SK-N-SH treated with all-trans-retinoic acid at 6 μM for 48 hours (cell line): Measurements from ENCODE around the gene CABP4.

Experiments
- ATAC-seq: fragments of 200-7000 bp; cut with Tn5 transposase; 3 replicates; pipeline ENCODE4 v1.9.1; 2020; ENCODE audit warnings: mild to moderate bottlenecking, moderate library complexity
- ARNTL ChIP-seq: fragments of 450-650 bp; formaldehyde crosslinking; IDR thresholded peaks from 2 replicates; pipeline ENCODE4 v1.5.0; 2020; ENCODE audit warnings: low read depth, mild to moderate bottlenecking, moderate library complexity, borderline replicate concordance
- BACH2 ChIP-seq: fragments of 250-450 bp; sonication (Bioruptor Pico); IDR thresholded peaks from 2 replicates; pipeline ENCODE4 v1.9.0; 2021; ENCODE audit warnings: mild to moderate bottlenecking, borderline replicate concordance
- CREB5 ChIP-seq: fragments of 250-450 bp; sonication (Bioruptor Pico); IDR thresholded peaks from 2 replicates; pipeline ENCODE4 v1.5.1; 2020; ENCODE audit warnings: low read depth, mild to moderate bottlenecking, moderate library complexity
- CSRNP3 ChIP-seq: fragments of 250-450 bp; sonication (Bioruptor Pico); IDR thresholded peaks from 2 replicates; pipeline ENCODE4 v1.5.1; 2021; ENCODE audit warnings: mild to moderate bottlenecking, moderate library complexity
- GLIS3 ChIP-seq: fragments of 250-450 bp; sonication (Bioruptor Pico); IDR thresholded peaks from 2 replicates; pipeline ENCODE4 v1.5.0; 2020; ENCODE audit warnings: mild to moderate bottlenecking, moderate library complexity
- ISL1 ChIP-seq: fragments of 250-450 bp; sonication (Bioruptor Pico); IDR thresholded peaks from 2 replicates; pipeline ENCODE4 v2.1.2; 2022; ENCODE audit warnings: mild to moderate bottlenecking, moderate library complexity
- OSR1 ChIP-seq: fragments of 250-450 bp; sonication (Bioruptor Pico); IDR thresholded peaks from 2 replicates; pipeline ENCODE4 v1.8.0; 2022; ENCODE audit warnings: moderate library complexity, mild to moderate bottlenecking, inconsistent platforms
- PATZ1 ChIP-seq: fragments of 250-450 bp; sonication (Bioruptor Pico); IDR thresholded peaks from 2 replicates; pipeline ENCODE4 v1.8.0; 2020; ENCODE audit warnings: mild to moderate bottlenecking, moderate library complexity, borderline replicate concordance
- POU6F1 ChIP-seq: fragments of 250-450 bp; sonication (Bioruptor Pico); IDR thresholded peaks from 2 replicates; pipeline ENCODE4 v1.8.0; 2021; ENCODE audit warnings: low read depth, mild to moderate bottlenecking, moderate library complexity, borderline replicate concordance
- RARB ChIP-seq: fragments of 250-450 bp; sonication (Bioruptor Pico); IDR thresholded peaks from 2 replicates; pipeline ENCODE4 v1.8.0; 2021; ENCODE audit warnings: mild to moderate bottlenecking, moderate library complexity
- SNAI2 ChIP-seq: fragments of 250-450 bp; sonication (Bioruptor Pico); IDR thresholded peaks from 2 replicates; pipeline ENCODE4 v1.5.0; 2020; ENCODE audit warnings: mild to moderate bottlenecking, moderate library complexity
- TCF4 ChIP-seq: fragments of 250-450 bp; sonication (Bioruptor Pico); IDR thresholded peaks from 2 replicates; pipeline ENCODE4 v1.8.0; 2021; ENCODE audit warnings: mild to moderate bottlenecking, moderate library complexity, borderline replicate concordance
- TSHZ2 ChIP-seq: fragments of 250-450 bp; sonication (Bioruptor Pico); IDR thresholded peaks from 2 replicates; pipeline ENCODE4 v1.5.0; 2020; ENCODE audit warnings: mild to moderate bottlenecking, moderate library complexity
- ZC3H10 ChIP-seq: fragments of 250-450 bp; sonication (Bioruptor Pico); IDR thresholded peaks from 2 replicates; pipeline ENCODE4 v1.5.1; 2021; ENCODE audit warnings: mild to moderate bottlenecking, moderate library complexity
- ZFP3 ChIP-seq: fragments of 250-450 bp; sonication (Bioruptor Pico); IDR thresholded peaks from 2 replicates; pipeline ENCODE4 v1.5.0; 2020; ENCODE audit warnings: mild to moderate bottlenecking, moderate library complexity
- ZFP30 ChIP-seq: fragments of 450-650 bp; formaldehyde crosslinking; IDR thresholded peaks from 2 replicates; pipeline ENCODE4 v1.5.0; 2022; ENCODE audit warnings: mild to moderate bottlenecking, moderate library complexity
- ZNF565 ChIP-seq: fragments of 450-650 bp; formaldehyde crosslinking; conservative IDR thresholded peaks from 2 replicates; pipeline ENCODE4 v1.5.0; 2020; ENCODE audit warnings: low read depth, mild to moderate bottlenecking, moderate library complexity
- ZNF70 ChIP-seq: fragments of 450-650 bp; formaldehyde crosslinking; IDR thresholded peaks from 2 replicates; pipeline ENCODE4 v1.5.0; 2020; ENCODE audit warnings: mild to moderate bottlenecking, moderate library complexity
- ZNF8 ChIP-seq: fragments of 450-650 bp; formaldehyde crosslinking; IDR thresholded peaks from 2 replicates; pipeline ENCODE4 v1.5.0; 2020; ENCODE audit warnings: mild to moderate bottlenecking, moderate library complexity

Gene CABP4

GRCh38 chr11:67505605-67506396 is 50.6 kb downstream of the CABP4 start:
- TF ChIP-seq PATZ1 (CRISPR knock-in tag) (no peak), ZC3H10 (CRISPR knock-in tag) (no peak), ZNF70 (CRISPR knock-in tag) (no peak), POU6F1 (CRISPR knock-in tag) (no peak)
- TF ChIP-seq, all 23 proteins: peak for 0
- peak; percentile 73 for ATAC-seq

GRCh38 chr11:67506426-67507051 is 51.4 kb downstream of the CABP4 start:
- TF ChIP-seq ZNF8 (CRISPR knock-in tag) (no peak), ZFP30 (no peak), ZFP3 (CRISPR knock-in tag) (no peak), ISL1 (CRISPR knock-in tag) (no peak), RARB (CRISPR knock-in tag) (no peak), OSR1 (CRISPR knock-in tag) (no peak), BACH2 (CRISPR knock-in tag) (no peak), TCF4 (no peak), CREB5 (CRISPR knock-in tag) (no peak), GLIS3 (CRISPR knock-in tag) (no peak), CSRNP3 (CRISPR knock-in tag) (no peak), ARNTL (CRISPR knock-in tag) (no peak), SNAI2 (CRISPR knock-in tag) (no peak), POU6F1 (CRISPR knock-in tag) (no peak)
- ATAC-seq, result no peak

GRCh38 chr11:67507242-67507863 is 52.2 kb downstream of the CABP4 start:
- TF ChIP-seq ZNF70 (CRISPR knock-in tag), result 0 out of 2 replicates have a peak, but pooled peaks have one; percentile 45
- TF ChIP-seq ZNF565 (CRISPR knock-in tag), result no peak
- 0 out of 2 replicates have a peak, but pooled peaks have one; percentile 53 for TF ChIP-seq CSRNP3 (CRISPR knock-in tag)
- TF ChIP-seq TSHZ2, result no peak
- TF ChIP-seq, all 23 proteins: peak for 2
- peak; percentile 6; the same call in 2 of the 3 replicates for ATAC-seq
